Non-pigmented ciliary epithelial cell (primary cell): ENCODE measurements around the gene ZSCAN32.

ENCODE experiments used
- DNase-seq: peaks from one replicate; pipeline ENCODE4 v3.0.0-alpha.2; 2010; ENCODE audit warnings: low read depth

ZSCAN32 gene

DNA sequence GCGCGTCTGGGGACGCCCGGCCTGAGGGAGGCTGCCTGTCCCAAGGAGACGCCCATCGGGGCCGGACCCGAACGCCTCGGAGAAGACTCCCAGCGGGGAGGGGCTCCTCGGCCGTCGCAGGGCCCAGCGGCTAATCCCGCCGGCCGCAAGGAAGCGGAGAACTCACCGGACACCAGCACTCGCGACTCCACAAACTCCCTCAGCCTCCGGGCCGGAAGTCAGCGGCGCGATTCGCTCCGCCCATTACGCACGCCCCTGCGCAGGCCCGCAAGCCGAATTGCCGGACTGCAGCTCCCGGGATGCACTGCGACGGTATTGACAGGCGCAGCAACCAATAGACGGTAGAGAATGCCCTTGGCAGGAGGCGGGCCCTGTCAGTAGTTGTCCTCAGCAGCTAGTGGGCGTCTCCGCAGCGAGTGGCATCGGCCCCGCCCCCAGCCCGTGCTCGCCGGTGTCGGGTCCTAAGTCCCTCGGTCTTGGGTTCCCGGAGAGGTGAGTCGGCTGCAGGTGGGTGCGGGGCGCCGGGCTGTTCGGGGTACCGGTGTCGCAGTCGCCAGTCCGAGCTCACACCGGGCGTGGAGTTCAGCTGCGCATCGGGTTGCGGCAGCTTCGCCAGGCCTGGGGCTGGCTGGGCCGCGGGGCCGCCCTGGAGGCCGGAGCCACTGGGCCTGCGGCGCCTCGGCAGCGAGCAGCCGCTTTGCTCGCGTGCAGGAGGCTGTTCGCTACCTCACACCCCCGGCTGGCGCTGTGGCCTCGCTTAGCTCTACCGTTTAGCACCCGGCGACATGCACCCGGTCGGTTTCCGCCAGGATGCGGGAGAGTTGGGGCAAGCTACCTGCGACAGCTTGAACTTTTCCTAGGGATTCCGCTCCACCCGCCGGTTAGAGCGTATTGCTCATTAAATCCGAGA is at the start of gene ZSCAN32, which contains the start of gene ZNF174:
Gene ZSCAN32, minus strand, starts transcription at position 226 of the 910 bp plus-strand sequence. CDS start 3,447 bp downstream, outside the sequence.
Gene ZNF174, plus strand, starts transcription at position 437 of the 910 bp plus-strand sequence. CDS start 790 bp downstream, outside the sequence.
- DNase-seq, result peak; percentile 96

DNA sequence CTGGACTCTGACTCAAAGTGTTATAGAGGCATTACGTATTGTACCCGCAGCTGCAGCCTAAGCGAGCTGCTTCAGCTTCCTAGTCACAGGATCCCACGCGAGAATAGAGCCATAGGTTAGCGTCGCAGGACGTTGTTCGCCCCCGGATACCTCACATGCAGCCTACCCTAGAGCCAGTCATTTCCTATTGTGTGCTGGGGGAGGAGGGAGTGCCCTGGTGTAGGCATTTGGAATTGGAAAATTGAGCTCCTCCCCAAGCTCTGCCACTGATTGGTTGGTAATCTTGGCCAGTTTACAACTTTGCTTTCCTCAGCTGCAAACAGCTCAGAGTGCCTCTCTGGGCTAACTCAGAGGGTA is 43.2 kb upstream of the ZSCAN32 start:
- DNase-seq, result no peak

DNA sequence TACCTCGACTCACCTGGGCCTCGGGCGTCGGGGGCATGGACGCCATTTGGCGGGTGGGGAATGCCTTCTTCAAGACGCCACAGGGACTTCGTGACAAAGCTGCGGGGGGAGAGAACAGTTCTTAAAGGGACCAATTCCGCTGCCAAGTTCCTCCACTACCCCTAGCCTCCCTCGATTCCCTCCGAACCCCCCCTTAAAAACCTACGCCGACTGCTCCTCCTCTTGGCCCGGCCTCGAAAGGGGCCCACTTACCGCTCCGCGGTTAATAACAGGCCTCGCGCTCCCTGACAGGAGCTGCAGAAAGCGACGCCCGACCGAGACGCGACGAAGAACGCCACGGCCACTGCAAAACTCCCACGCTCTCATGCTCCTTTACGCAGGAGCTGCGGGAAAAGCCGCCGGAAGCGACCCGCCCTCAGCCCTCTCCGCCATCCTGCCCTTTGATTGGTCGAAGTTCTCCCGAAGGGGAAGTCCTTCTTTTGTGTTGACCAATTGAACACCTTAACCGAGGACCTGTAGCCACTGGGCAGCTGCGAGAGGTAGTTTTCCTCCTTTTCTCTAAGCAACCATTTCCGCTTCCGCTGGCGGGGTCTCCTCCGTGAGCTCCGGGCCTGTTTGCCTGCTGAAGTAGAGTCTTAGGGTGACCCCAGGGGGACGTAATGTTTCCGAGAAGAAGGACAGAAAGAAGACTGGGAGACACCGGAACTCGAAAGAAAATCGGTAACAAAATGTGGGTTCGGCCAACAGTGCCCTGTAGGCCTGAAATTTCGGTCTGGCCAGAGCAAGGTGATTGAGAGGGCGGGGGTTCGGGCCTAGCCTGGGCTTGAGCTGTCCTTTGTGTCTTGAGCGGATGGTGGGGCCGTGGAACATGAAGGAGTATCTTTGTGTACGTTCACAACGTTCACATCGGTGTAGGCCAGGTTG is 42.6 kb upstream of the ZSCAN32 start, which contains the start of the genes NAA60 and ZNF597:
Gene NAA60, plus strand, starts transcription at position 573 of the 924 bp plus-strand sequence. CDS start 32,548 bp downstream, outside the sequence.
Gene ZNF597, minus strand, starts transcription at position 397 of the 924 bp plus-strand sequence. Its CDS starts 351 bp downstream, at position 46.
- peak; percentile 72 for DNase-seq

GRCh38 chr16:3439637-3440036 is 38.8 kb upstream of the ZSCAN32 start:
- DNase-seq, result no peak

- DNase-seq, result no peak
These were observed 33.6 kb upstream of the ZSCAN32 start for GRCh38 chr16:3434373-3434772.

DNA sequence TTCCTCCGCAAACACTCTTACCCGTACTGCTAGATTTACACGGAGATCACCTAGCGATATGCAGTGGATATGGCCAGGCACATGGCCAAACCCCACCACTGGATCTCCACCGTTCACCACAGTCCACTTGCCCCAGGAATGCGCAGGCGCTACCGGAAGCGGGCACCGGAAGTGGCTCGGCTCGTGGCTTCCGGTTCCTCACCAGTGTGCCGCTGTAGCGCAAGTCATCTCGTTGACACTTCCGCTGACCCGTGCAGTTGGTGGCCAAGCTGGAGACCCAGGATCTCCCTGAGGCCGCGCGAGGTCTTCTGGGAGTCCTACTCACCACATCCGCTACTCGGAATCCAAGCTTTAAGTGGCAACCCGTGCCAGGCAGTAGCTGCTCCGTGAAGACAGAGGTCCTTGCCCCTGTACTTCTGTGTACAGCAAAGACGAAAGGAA is 31.0 kb upstream of the ZSCAN32 start:
- no peak for DNase-seq

DNA sequence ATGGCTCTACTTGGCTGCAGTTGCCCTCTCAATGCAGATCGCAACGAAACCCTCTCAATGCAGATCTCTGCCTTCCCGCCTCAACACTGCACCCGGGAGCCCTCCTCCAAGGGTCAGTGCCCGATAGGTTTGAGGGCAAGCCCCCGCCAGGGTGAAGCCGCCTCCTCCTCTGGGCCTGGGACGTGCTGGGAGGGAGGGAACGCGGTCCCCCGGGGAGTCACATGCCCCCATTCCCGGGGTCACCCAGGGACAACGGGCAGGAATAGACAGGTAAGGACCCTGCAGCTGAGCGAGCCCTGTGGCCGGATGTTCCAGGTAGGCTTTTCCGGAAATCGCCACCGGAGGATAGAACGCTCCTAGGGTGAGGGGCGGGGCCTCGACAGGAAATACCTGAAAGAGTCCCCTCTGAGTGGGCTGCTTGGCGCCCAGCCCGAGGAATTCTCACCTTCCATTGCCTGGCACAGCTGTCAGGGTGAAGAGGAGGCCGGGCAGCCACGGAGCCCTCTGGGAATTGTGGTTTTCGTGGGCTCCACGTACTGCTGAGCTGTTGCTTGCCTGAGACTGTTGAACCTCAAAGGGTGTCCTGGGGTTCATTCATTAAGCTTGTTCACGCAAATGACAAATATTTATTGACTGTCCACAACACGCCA is 13.1 kb upstream of the ZSCAN32 start:
- DNase-seq, result no peak

GRCh38 chr16:3408561-3409197 is 7.9 kb upstream of the ZSCAN32 start:
- no peak for DNase-seq

GRCh38 chr16:3401719-3402397 is 1.1 kb upstream of the ZSCAN32 start:
- no peak for DNase-seq

- DNase-seq, result no peak
These were observed 392 bp downstream of the ZSCAN32 start for GRCh38 chr16:3400446-3400778.

- DNase-seq, result no peak
These were observed 11.0 kb downstream of the ZSCAN32 start for GRCh38 chr16:3389663-3390338.

DNA sequence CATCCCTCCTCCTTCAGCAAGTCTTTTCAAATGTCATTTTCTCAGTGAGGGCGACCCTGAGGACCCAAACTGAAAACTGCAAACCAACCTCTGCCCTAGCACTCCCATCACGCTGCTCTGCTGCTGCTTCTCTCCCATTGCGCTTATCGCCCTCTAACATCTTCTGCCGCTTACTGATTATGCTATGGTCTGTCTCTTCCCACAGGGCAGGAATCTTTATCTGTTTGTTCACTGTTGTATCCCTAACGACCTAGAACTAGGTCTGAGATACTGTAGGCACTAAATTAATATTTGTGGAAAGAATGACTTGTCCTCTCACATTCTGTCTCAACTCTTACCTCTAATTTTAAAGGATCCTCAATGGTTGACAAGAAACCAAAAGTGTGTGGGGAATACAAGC is 12.5 kb downstream of the ZSCAN32 start:
- no peak for DNase-seq

DNA sequence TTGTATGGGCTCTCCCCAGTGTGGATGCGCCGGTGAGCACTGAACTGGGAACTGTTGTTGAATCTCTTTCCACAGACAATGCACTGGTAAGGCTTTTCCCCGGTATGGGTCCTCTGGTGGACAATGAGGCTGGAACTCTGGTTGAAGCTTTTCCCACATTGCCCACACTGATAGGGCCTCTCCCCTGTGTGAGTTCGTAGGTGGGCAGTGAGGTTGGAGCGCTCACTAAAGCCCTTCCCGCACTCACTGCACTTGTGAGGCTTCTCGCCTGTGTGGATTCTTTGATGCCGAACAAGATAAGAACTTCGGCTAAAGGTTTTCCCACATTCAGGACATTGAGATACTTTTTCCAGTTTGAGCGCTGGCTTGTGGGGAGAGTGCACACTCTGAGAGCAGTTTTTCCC is 17.8 kb downstream of the ZSCAN32 start:
- no peak for DNase-seq

GRCh38 chr16:3377917-3378316 is 22.9 kb downstream of the ZSCAN32 start:
- DNase-seq, result no peak

GRCh38 chr16:3375680-3376079 is 25.1 kb downstream of the ZSCAN32 start:
- DNase-seq, result no peak

GRCh38 chr16:3369073-3369472 is 31.7 kb downstream of the ZSCAN32 start:
- no peak for DNase-seq

- DNase-seq, result peak; percentile 73
These were observed 35.9 kb downstream of the ZSCAN32 start for GRCh38 chr16:3364774-3365427.

DNA sequence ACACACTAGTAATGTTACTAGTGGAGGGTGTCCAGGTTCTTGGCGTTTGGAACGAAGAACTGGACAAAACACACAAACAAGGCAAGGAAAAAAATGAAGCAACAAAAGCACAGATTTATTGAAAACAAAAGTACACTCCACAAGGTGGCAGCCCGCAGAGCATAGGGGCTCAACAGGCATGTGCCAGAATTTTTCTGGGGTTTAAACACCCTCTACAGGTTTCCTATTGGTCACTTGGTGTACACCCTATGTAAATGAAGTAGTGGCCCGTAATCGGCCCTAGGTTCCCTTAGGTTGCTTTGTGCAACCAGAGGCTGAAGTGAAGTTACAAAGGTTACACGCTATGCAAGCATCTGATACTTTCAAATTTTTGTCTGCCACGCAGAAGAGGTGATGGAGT is 37.0 kb downstream of the ZSCAN32 start:
- DNase-seq, result no peak

- no peak for DNase-seq
These were observed 37.9 kb downstream of the ZSCAN32 start for GRCh38 chr16:3362931-3363330.

- peak; percentile 2 for DNase-seq
These were observed 41.9 kb downstream of the ZSCAN32 start for GRCh38 chr16:3358871-3359270.
